Measurements from ENCODE around the gene PRKAR1B.
"Not testable (repeated sequence)": the region's sequence is repeated elsewhere in the genome, so short reads cannot be mapped to it uniquely, and the experiment has no call there.

The PRKAR1B gene

DNA sequence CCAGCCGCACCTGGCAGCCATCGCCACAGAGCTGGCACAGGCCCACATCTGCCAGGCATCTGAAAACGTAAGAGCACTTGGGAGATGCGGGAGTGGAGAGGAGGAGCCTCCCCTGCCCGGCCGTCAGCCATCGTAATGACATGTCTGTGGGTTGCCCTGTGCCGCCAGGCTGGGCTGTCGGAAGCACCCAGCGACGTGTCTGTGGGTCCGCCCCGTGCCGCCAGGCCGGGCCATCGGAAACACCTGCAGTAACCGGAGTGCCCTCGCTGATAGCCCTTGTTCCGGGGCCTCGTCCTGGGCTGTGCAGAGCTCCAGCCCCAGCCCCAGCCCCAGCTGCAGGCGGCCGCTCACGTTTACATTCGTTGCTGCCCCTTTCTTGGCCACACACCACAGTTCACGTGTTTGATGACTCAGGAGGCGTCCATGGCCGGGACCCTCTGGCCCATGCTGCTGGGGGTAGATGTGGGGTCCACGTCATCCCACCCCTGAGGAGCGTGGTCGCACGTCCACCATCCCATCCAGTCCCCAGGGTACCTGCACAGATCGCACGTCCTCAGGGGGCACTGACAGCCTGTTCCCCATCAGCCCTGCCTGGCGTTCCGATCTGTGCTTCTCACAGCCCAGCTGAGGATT lies 30.0 kb upstream of the PRKAR1B start:
- no peak for DNase-seq (ENCODE audit: low read depth)

GRCh38 chr7:756231-756927 lies 29.3 kb upstream of the PRKAR1B start:
- DNase-seq (ENCODE audit: low read depth), result no peak

- no peak for DNase-seq (ENCODE audit: low read depth)
These were observed 28.3 kb upstream of the PRKAR1B start for GRCh38 chr7:755413-755805.

DNA sequence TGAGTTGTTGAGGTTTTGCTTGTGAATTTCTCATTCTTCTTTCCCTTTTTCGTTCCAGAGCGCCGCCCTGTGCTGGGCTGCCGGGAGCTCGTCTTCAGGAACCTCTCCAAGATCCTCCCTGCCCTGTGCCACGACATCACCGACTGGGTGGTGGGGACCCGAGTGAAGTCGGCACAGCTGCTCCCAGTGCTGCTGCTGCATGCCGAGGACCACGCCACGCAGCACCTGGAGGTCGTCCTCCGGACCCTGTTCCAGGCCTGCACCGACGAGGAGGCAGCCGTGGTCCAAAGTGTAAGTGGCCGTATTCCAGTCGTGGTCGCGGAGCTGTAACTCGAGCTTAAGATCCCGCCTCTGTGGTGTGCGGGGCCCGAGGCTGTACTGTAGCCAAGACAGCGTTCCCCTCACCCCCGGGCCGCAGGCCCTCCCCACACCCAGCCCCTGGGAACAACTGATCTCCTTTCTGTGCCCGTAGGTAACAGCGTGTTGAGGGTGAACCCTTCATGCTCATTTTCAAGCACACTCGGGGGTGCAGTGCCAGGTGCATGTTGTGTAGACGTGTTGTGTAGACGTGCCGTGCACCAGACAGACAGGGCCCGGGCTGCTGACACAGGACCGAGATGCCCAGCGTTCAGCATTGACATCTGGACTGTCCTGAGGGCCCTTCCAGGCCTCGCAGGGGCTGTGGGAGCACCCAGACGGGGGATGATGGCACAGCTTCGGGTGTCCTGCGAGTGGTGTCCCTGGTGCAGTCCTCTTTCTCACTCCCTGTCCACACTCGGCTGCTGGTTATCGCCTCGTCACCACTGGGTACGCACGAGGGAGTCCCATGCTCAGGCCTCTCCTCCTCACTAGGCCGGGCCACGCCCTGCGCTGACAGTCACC lies 27.7 kb upstream of the PRKAR1B start:
- no peak for DNase-seq (ENCODE audit: low read depth)

GRCh38 chr7:753190-753589 lies 26.1 kb upstream of the PRKAR1B start:
- DNase-seq (ENCODE audit: low read depth), result no peak

DNA sequence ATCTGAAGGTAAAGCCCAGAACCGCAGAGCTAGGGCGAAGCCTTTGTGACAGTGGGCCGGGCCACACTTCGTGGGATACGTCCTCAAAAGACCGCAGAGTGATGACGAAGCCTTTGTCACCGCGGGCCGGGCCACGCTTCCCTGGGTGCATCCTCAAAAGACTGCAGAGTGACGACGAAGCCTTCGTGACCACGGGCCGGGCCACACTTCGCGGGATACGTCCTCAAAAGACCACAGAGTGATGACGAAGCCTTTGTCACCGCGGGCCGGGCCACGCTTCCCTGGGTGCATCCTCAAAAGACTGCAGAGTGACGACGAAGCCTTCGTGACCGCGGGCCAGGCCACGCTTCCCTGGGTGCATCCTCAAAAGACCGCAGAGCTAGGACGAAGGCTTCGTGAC lies 25.2 kb upstream of the PRKAR1B start:
- DNase-seq (ENCODE audit: low read depth), result not testable (repeated sequence)

DNA sequence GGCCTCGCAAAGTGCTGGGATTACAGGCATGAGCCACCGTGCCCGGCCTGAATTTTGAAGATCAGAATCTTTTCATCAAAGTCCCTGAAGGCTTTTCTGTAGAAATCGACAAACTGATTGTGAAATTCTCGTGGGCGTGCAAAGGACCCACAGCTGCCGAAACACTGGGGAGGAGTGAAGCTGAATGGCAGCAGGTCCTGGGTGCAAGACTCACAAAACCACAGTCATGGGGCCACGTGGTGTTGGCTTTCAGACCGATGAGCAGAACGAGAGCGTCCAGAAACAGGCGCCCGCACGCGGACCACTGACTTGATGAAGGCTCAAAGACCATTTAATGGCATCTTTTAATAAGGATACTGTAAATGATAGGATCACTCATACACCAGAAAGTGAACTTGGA lies 24.7 kb upstream of the PRKAR1B start:
- no peak for DNase-seq (ENCODE audit: low read depth)

- no peak for DNase-seq (ENCODE audit: low read depth)
These were observed 23.2 kb upstream of the PRKAR1B start for GRCh38 chr7:750111-750905.

DNA sequence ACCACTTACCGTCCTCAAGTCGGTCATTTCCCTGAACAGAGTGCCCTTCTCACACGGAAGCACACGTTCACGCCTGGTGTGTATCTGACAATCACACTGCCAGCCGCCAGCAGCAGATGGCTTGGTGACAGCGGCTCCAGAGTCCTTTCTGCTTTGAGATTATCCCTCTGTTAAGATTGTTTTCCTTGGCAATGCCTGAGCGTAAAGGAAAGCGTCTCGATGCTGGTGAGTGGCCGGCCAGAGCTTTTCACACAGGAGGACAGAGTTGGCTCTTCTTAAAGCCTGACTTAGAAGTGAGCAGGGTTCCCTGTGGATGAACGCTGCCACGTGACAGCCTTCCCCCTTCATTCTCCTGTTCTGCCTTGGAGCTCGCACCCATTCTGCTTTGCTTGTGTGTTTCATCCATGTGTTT lies 22.1 kb upstream of the PRKAR1B start:
- DNase-seq (ENCODE audit: low read depth), result no peak

- DNase-seq (ENCODE audit: low read depth), result no peak
These were observed 21.4 kb upstream of the PRKAR1B start for GRCh38 chr7:748446-748845.

- no peak for DNase-seq (ENCODE audit: low read depth)
These were observed 20.1 kb upstream of the PRKAR1B start for GRCh38 chr7:747186-747585.

- DNase-seq (ENCODE audit: low read depth), result no peak
These were observed 19.3 kb upstream of the PRKAR1B start for GRCh38 chr7:746155-747061.

DNA sequence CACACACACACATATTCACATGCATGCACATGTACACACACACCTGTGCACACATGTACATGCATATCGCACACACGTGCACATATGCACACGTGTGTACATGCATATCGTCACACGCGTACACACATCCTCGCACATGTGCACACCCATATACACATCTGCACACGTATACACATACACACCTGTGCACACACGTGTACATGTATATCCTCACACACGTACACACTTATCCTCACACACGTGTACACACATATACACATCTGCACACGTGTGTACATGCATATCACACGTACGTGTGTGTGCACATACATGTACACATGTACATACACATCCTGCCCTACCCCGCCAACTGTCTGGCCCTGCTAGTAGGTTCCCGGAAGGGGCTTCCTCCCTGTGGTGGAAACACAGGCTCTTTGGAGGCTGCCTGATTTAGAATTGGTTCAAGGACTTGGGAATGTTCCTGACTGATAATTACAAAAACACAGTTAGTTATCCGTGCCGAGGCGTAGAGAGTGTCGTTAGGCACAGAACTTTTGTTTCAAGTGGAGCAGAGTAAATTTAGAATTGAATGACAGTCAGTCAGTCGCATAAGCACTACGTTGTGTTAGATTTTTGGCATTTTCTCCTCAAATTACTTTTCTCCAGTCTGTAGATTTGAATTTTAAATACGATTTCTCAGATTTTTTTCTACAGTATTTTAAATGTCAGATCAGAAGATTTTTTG lies 18.5 kb upstream of the PRKAR1B start:
- DNase-seq (ENCODE audit: low read depth), result no peak

DNA sequence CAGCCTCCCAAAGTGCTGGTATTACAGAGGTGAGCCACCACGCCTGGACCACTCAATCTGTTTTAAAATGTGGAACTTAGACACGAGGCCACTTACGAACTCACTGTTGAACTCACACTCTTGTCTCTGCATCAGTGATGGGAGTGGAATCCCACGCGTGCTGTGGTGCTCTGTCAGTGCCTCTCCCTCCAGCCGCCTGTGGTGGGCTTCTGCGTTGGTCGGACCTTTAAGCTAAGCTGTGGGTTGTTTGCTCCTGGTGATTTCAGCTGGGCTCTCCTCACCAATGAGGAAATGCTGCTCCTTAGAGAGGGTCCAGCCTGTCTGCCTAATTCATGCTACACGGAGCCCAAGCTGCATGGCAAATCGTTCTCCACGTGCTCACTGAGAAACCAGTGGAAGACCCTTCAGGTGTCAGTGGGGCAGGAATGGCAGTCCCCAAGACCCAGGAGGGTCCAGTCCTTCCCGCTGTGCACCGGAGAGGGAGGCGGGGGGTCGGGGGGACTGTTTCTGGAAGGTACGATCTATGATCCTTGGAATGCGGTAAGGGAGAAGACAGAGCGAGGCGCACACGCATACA lies 17.9 kb upstream of the PRKAR1B start:
- DNase-seq (ENCODE audit: low read depth), result no peak

GRCh38 chr7:744128-744520 lies 17.0 kb upstream of the PRKAR1B start:
- DNase-seq (ENCODE audit: low read depth), result not testable (repeated sequence)

- not testable (repeated sequence) for DNase-seq (ENCODE audit: low read depth)
These were observed 16.5 kb upstream of the PRKAR1B start for GRCh38 chr7:743341-744127.

- no peak for DNase-seq (ENCODE audit: low read depth)
These were observed 15.7 kb upstream of the PRKAR1B start for GRCh38 chr7:742791-743190.

DNA sequence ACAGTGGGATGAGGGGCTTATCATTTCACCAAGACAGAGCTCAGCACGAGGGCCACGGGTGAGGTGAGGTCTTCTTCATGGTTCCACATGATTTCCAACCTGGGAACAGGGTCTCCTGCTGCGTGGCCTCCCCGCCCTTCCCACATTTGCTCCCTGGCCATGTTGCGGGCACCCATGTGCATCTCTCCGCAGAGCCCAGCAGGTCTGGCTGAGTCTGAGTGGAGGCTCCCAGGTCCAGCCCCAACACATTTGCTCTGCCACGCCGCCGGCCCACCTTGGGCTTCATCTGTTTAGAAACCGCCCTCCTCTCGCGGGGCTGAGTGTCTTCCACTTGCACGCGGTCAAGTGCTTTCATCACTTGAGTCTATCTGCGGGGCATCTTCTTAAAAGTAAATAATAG lies 14.8 kb upstream of the PRKAR1B start:
- DNase-seq (ENCODE audit: low read depth), result no peak

DNA sequence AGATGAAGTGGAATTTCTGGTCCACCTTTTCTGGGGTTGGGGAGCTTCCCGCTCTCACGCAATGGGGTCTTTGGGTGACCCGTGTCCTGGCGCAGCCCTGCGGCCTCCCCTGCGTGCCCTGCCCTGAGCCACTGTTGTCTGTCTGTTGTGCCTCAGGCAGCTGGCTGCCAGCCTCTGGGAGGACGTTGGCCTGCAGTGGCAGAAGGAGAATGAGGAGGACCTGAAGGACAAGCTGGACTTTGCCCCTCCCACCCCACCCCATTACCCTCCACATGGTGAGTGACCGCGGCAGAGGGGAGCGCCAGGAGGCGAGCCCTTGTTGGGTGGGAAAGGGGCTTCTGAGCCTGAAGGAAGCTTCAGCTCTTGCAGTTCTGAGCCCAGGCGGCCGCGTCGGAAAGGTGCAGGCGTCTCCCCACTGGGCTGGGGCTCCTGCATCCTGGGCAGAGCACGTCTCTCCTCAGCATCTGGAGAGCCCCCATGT lies 14.2 kb upstream of the PRKAR1B start:
- no peak for DNase-seq (ENCODE audit: low read depth)

Measured in stromal cell of bone marrow (primary cell).